H9 (cell line): ENCODE measurements around the gene ADSS2. TPM values are rescaled to one million over a fixed set of nuclear protein-coding genes. Genes with fewer than 3 reads are reported as not detected.

Experiments used
- DNase-seq: peaks from one replicate; pipeline ENCODE4 v3.0.0-alpha.2; 2017
- H2AFZ ChIP-seq: one replicate; pipeline ENCODE4 v1.6.1; 2013; ENCODE audit warnings: mild to moderate bottlenecking, low read length, control low read depth, moderate library complexity
- H2AK5ac ChIP-seq: 2 replicates; pipeline ENCODE4 v1.6.1; 2013; ENCODE audit warnings: low read length, control low read depth, mixed read lengths; ENCODE audit not compliant: insufficient read length
- H2BK120ac ChIP-seq: one replicate; pipeline ENCODE4 v1.6.1; 2013; ENCODE audit warnings: low read depth, mild to moderate bottlenecking, low read length, control low read depth, inconsistent platforms; ENCODE audit not compliant: poor library complexity, severe bottlenecking
- H2BK12ac ChIP-seq: 2 replicates; pipeline ENCODE4 v1.6.1; 2013; ENCODE audit warnings: low read length, control low read depth, mixed read lengths, low read depth; ENCODE audit not compliant: insufficient read length
- H2BK15ac ChIP-seq: 2 replicates; pipeline ENCODE4 v1.6.1; 2013; ENCODE audit warnings: low read depth, low read length, control low read depth
- H2BK20ac ChIP-seq: one replicate; pipeline ENCODE4 v1.6.1; 2013; ENCODE audit warnings: low read depth, mild to moderate bottlenecking, low read length, control low read depth, inconsistent platforms; ENCODE audit not compliant: poor library complexity, severe bottlenecking
- H2BK5ac ChIP-seq: 2 replicates; pipeline ENCODE4 v1.6.1; 2013; ENCODE audit warnings: low read length, control low read depth, mixed read lengths; ENCODE audit not compliant: insufficient read length
- H3K14ac ChIP-seq: 2 replicates; pipeline ENCODE4 v1.6.1; 2013; ENCODE audit warnings: low read length, control low read depth; ENCODE audit not compliant: insufficient read depth
- H3K18ac ChIP-seq: 2 replicates; pipeline ENCODE4 v1.6.1; 2013; ENCODE audit warnings: low read depth, mild to moderate bottlenecking, mixed read lengths, low read length, control low read depth; ENCODE audit not compliant: insufficient read length
- H3K23ac ChIP-seq: 2 replicates; pipeline ENCODE4 v1.6.1; 2013; ENCODE audit warnings: low read length, control low read depth, mixed read lengths, low read depth; ENCODE audit not compliant: insufficient read length
- H3K23me2 ChIP-seq: 2 replicates; pipeline ENCODE4 v1.6.1; 2013; ENCODE audit warnings: low read depth, mild to moderate bottlenecking, mixed read lengths, low read length, control low read depth; ENCODE audit not compliant: insufficient read length, poor library complexity, severe bottlenecking
- H3K27ac ChIP-seq: 2 replicates; pipeline ENCODE4 v1.5.1; 2013; ENCODE audit warnings: low read length, control low read depth, mixed read lengths, low read depth; ENCODE audit not compliant: insufficient read length
- H3K27me3 ChIP-seq: 2 replicates; pipeline ENCODE4 v1.6.1; 2013; ENCODE audit warnings: low read length, control low read depth, inconsistent platforms; ENCODE audit not compliant: insufficient read depth
- H3K4ac ChIP-seq: 2 replicates; pipeline ENCODE4 v1.6.1; 2013; ENCODE audit warnings: low read depth, mild to moderate bottlenecking, control low read depth, inconsistent platforms, low read length, moderate library complexity
- H3K4me1 ChIP-seq: 2 replicates; pipeline ENCODE4 v1.6.1; 2013; ENCODE audit warnings: low read length, control low read depth, inconsistent platforms; ENCODE audit not compliant: insufficient read depth
- H3K4me2 ChIP-seq: 2 replicates; pipeline ENCODE4 v1.6.1; 2013; ENCODE audit warnings: low read length, control low read depth, mixed read lengths; ENCODE audit not compliant: insufficient read length, insufficient read depth
- H3K56ac ChIP-seq: 2 replicates; pipeline ENCODE4 v1.6.1; 2013; ENCODE audit warnings: low read depth, mild to moderate bottlenecking, mixed read lengths, low read length, control low read depth; ENCODE audit not compliant: insufficient read length
- H3K79me1 ChIP-seq: 2 replicates; pipeline ENCODE4 v1.6.1; 2013; ENCODE audit warnings: low read depth, mild to moderate bottlenecking, moderate library complexity, low read length, control low read depth, inconsistent platforms; ENCODE audit not compliant: insufficient read depth, poor library complexity, severe bottlenecking
- H3K79me2 ChIP-seq: 2 replicates; pipeline ENCODE4 v1.6.1; 2013; ENCODE audit warnings: low read length, control low read depth, inconsistent platforms; ENCODE audit not compliant: insufficient read depth
- H3K9ac ChIP-seq: 2 replicates; pipeline ENCODE4 v1.6.1; 2013; ENCODE audit warnings: low read length, control low read depth, mixed read lengths; ENCODE audit not compliant: insufficient read length; ENCODE audit errors: extremely low read depth
- H3K9me3 ChIP-seq: one replicate; pipeline ENCODE4 v1.6.1; 2013; ENCODE audit warnings: low read depth, low read length, inconsistent platforms; ENCODE audit not compliant: control insufficient read depth
- H3T11ph ChIP-seq: one replicate; pipeline ENCODE4 v1.6.1; 2013; ENCODE audit warnings: mild to moderate bottlenecking, low read length, control low read depth, inconsistent platforms
- H4K20me1 ChIP-seq: one replicate; pipeline ENCODE4 v1.6.1; 2013; ENCODE audit not compliant: control insufficient read depth, insufficient read length, insufficient read depth
- H4K5ac ChIP-seq: 2 replicates; pipeline ENCODE4 v1.6.1; 2013; ENCODE audit warnings: low read depth, mild to moderate bottlenecking, mixed read lengths, low read length, control low read depth; ENCODE audit not compliant: insufficient read length
- H4K8ac ChIP-seq: replicated peaks from 2 replicates; pipeline ENCODE4 v1.6.1; 2013; ENCODE audit warnings: low read length, control low read depth, mixed read lengths, low read depth; ENCODE audit not compliant: insufficient read length
- H4K91ac ChIP-seq: 2 replicates; pipeline ENCODE4 v1.6.1; 2013; ENCODE audit warnings: low read depth, mild to moderate bottlenecking, moderate library complexity, mixed read lengths, low read length, control low read depth; ENCODE audit not compliant: insufficient read length
- H3K27ac Mint-ChIP-seq, 3 experiments: 2 replicates in 2 of 3; 3 replicates in 1 of 3; pipeline ENCODE4 v1.8.0; 2020 to 2021; ENCODE audit warnings: mixed read lengths in 3 of 3, mild to moderate bottlenecking in 1 of 3, moderate library complexity in 1 of 3
- H3K27me3 Mint-ChIP-seq: 2 replicates; pipeline ENCODE4 v1.8.0; 2021; ENCODE audit warnings: low read depth, mild to moderate bottlenecking, moderate library complexity, mixed read lengths
- H3K36me3 Mint-ChIP-seq, 3 experiments: 2 replicates in 2 of 3; 3 replicates in 1 of 3; pipeline ENCODE4 v1.8.0; 2020 to 2021; ENCODE audit warnings: low read depth in 3 of 3, mixed read lengths in 3 of 3; ENCODE audit not compliant: insufficient read depth in 1 of 3
- H3K4me1 Mint-ChIP-seq, 2 experiments: 2 replicates each; pipeline ENCODE4 v1.8.0; 2020; ENCODE audit warnings: mixed read lengths in 2 of 2
- H3K4me3 Mint-ChIP-seq, 2 experiments: 2 replicates in 1 of 2; 3 replicates in 1 of 2; pipeline ENCODE4 v1.8.0; 2020 to 2021; ENCODE audit warnings: mild to moderate bottlenecking in 2 of 2, mixed read lengths in 2 of 2, moderate library complexity in 1 of 2
- H3K9me3 Mint-ChIP-seq, 2 experiments: 2 replicates in 1 of 2; 3 replicates in 1 of 2; pipeline ENCODE4 v1.8.0; 2020; ENCODE audit warnings: mild to moderate bottlenecking in 2 of 2, mixed read lengths in 2 of 2, moderate library complexity in 1 of 2
- CTCF ChIP-seq: fragments of 200-600 bp; sonication (generic); conservative IDR thresholded peaks from 3 replicates; pipeline ENCODE4 v1.8.0; 2021; ENCODE audit warnings: antibody characterized with exemption, mild to moderate bottlenecking
- WGBS: extraction: QIAGEN DNeasy Blood & Tissue Kit; methylation state at CpG from one replicate; pipeline ENCODE4 v1.1.7; 2013; ENCODE audit warnings: missing lambda C conversion rate, low lambda C conversion rate, mixed read lengths; ENCODE audit not compliant: insufficient read length; ENCODE audit errors: extremely low coverage; 5-methylcytosine and 5-hydroxymethylcytosine counted together
- total RNA-seq: library from RNA; stranded (reverse); gene quantifications from 2 replicates; pipeline ENCODE4 v1.2.1, GENCODE V29; 2021

The ADSS2 gene
- total RNA-seq, 1 experiment from 2014 or later = 65.4 TPM

- no peaks in the 10 kb centered on the region for H3K4me1 ChIP-seq
- no peaks in the 10 kb centered on the region for H3K27me3 ChIP-seq
- H2AFZ ChIP-seq = no peak within 1 kb of the TSS
Observed at GRCh38 chr1:244461245-244462071, 9.7 kb upstream of the ADSS2 start, which contains the start of gene CATSPERE. CATSPERE (plus strand) TSS chr1:244461273; CDS start chr1:244461430, 157 bp downstream.

More at GRCh38 chr1:244461245-244462071, 9.7 kb upstream of the ADSS2 start, which contains the start of gene CATSPERE:
- no peaks in the 10 kb centered on the region for H3K79me2 ChIP-seq
- H3K79me1 ChIP-seq = no peaks in the 10 kb centered on the region
- H3K4me2 ChIP-seq = peak within 1 kb of the TSS; percentile 30
- no peak for TF ChIP-seq CTCF
- Mint-ChIP-seq H3K27me3 (no peaks in the 10 kb centered on the region), H3K4me1 (peaks cover 7 to 13% of the 10 kb centered on the region in 2 experiments; a peak in 3 of 4 replicates), H3K36me3 (peaks cover 7 to 15% (median 10%) of the 10 kb centered on the region in 3 experiments; a peak in 4 of 7 replicates), H3K4me3 (peak within 1 kb of the TSS; percentile 68 to 79), H3K27ac (peak within 1 kb of the TSS; percentile 86 to 95 (median 95)), H3K9me3 (peaks cover 9 to 13% of the 10 kb centered on the region in 2 experiments; a peak in 4 of 5 replicates)
- H3K9ac ChIP-seq = peak within 1 kb of the TSS; percentile 24
- peak within 1 kb of the TSS; percentile 93 for H3K14ac ChIP-seq
- no peak within 1 kb of the TSS for H4K8ac ChIP-seq
- peak within 1 kb of the TSS; percentile 85 for H3K18ac ChIP-seq
- no peak within 1 kb of the TSS for H2AK5ac ChIP-seq
- H2BK15ac ChIP-seq = no peak within 1 kb of the TSS
- H3K56ac ChIP-seq = no peak within 1 kb of the TSS
- no CpG with 5 or more reads among the region's 61 CpGs for WGBS
- H3K9me3 ChIP-seq = no peaks in the 10 kb centered on the region
- peak; percentile 91 for DNase-seq
- no peak within 1 kb of the TSS for H3K23ac ChIP-seq
- H2BK120ac ChIP-seq = no peak within 1 kb of the TSS
- peak within 1 kb of the TSS; percentile 1 for H4K5ac ChIP-seq
- H4K91ac ChIP-seq = no peak within 1 kb of the TSS
- no peak within 1 kb of the TSS for H3T11ph ChIP-seq
- H4K20me1 ChIP-seq = no peaks in the 10 kb centered on the region
- no peak within 1 kb of the TSS; the same call in 1 of the 2 replicates for H3K4ac ChIP-seq
- no peak within 1 kb of the TSS for H2BK5ac ChIP-seq
- H3K27ac ChIP-seq = no peak within 1 kb of the TSS
- no peak within 1 kb of the TSS for H2BK20ac ChIP-seq
- H3K23me2 ChIP-seq = no peaks in the 10 kb centered on the region
- H2BK12ac ChIP-seq = no peak within 1 kb of the TSS
